Mesenteric fat pad (tissue), 1 donor: ENCODE results near the gene LIX1L. TPM values are rescaled to one million over a fixed set of nuclear protein-coding genes. Genes with fewer than 3 reads are reported as not detected.

Source experiments
- DNase-seq: peaks from one replicate; pipeline ENCODE4 v3.0.0-alpha.2; 2020; ENCODE audit warnings: low spot score
- total RNA-seq: library from RNA; stranded (reverse); fragmentation: NEBNext Ultra II Directional; extraction: Animal tissue kit (Norgen Biotek cat#: 25700); gene quantifications from one replicate; pipeline ENCODE4 v1.2.1, GENCODE V29; 2021
- donor health status: DM: yes; HTN: yes; CAD: no.

The LIX1L gene
- total RNA-seq, 1 donor from 2014 or later: 26.6 TPM

GRCh38 chr1:145985502-145986439 is 28.0 kb upstream of the LIX1L start:
- no peak for DNase-seq

- DNase-seq: no peak
Measured at GRCh38 chr1:145985129-145985501, 27.3 kb upstream of the LIX1L start.

- DNase-seq: no peak
Measured at GRCh38 chr1:145983960-145984830, 26.4 kb upstream of the LIX1L start.

- DNase-seq: no peak
Measured at GRCh38 chr1:145983206-145983675, 25.4 kb upstream of the LIX1L start.

- DNase-seq: no peak
Measured at GRCh38 chr1:145982010-145982723, 24.4 kb upstream of the LIX1L start.

DNA sequence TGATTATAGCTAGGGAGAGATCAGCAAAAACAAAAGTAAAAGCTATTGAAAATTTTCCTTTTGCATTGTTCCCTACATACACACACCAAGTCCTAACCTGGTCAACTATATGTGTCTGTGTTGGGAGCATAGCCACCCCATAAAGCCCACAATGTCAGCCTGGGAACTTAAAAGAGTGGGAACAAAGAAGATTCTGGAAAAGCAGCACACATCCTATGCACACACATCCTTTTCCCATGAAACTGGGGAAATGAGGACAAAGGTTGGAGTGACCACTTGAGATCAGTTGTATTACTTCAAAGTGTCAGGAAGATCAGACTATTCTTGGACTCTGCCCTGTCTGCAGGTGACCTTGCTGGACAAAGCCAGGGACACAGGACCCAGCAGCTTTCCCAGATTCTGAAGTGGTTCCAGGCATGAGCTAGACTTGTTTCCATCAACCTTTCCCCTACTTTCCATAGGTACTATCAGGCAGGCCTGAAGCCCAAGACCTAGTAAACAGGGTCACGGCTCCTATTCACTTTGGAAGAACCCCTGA is 22.7 kb upstream of the LIX1L start:
- DNase-seq: no peak

DNA sequence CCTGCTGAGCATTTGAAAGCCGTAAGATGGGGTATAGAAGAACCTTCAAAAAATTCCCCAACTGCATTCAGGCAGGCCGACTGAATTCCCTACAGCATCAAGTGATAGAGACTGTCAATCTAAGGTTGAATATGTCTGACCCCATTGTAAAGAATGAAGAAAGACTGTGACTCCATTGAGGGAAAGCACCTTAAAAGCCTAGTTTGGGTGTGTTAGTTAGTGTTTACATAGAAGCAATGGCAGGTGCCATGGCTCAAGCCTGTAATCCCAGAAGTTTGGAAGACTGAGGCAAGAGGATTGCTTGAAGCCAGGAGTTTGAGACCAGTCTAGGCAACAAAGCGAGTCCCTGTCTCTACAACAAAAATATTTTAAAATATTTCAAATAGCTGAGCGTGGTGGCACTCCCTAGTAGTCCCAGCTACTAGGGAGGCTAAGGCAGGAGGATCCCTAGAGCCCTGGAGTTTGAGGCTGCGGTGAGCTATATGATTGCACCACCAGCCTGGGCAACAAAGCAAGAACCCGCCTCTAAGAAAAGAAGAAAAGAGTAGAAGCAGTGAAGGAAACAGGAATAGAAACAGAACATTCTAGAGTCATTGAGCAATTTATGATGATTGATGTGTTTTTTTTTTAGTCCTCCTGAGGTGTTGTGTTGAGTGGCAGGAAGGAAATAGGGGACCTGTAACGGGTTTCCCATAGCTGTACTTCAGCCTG is 22.1 kb upstream of the LIX1L start:
- DNase-seq: no peak

DNA sequence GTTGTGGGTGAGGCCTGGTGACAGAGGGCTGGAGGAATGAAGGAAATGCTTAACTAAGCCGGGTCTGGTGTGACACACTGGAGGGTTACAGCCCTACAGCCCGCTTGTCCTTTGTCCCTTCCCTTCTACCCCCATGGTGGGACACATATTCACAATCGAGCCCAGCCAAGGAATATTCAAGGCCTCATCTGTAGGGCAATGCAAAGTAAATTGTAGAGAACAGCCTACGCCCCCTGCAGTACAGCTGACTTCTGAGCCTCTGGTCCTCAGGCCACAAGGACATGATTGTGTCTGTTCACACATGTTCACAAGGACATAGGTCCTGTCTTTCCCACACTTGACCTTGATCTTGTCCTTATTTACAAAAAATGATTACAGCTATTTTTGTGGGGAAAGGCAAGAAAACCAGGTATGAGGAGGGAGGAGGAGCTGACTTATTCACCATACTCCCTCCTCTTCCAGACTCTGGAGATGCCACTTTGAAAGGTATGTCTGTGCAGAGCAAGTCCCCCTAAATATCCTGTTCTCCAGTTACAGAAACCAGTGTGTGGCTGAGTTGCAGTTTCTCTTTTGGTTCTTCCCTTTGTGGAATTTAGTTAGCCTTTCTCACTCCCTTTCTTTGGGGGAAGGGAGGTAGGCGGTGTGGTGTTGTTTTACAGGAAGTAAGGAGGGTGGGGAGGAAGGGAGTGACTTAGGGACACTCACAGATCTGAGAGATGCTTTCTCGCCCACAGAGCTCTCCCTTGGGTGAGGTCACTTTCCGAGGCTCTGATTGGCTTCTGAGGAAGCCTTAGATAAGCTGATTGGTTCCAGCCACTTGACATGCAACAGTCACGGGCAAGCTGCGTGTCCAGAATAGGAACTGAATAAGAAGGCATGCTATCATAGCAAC is 21.3 kb upstream of the LIX1L start:
- no peak for DNase-seq

DNA sequence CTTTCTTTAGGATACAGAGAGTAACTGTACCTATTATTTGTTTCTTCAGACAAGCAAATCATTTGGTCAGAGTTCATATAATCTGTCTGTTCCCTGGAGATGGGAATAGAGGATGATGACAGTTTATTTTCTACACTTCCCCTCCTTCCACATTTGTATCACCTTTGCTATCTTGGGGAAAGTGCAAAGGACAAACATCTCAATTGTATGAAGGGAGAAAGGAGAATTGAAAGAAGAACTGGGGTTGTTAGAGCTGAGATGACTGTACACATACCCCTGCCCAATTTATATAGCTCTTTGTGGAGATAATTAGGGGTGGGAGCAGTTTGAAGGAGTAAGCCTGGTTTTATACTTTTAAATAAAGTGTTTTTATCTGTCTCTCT is 20.6 kb upstream of the LIX1L start:
- no peak for DNase-seq

GRCh38 chr1:145977486-145978470 is 20.0 kb upstream of the LIX1L start:
- no peak for DNase-seq

DNA sequence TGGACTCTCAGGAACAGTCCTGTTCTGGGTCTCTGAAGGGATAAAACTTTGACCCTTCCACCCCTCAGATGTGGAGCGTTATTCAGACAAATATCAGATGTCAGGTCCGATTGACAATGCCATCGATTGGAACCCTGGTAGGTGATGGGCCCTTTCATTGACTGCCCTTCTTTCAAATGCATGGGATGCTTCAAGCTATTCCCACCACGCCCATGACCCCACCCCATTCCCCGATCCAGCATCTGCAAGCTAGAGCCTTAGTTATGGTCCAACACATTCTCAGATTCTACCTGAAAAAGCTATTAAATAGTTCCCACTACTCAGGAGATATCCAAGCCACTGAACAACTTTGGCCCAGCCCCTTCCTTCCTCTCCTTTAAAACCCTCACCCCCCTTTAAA is 19.2 kb upstream of the LIX1L start:
- no peak for DNase-seq

GRCh38 chr1:145975216-145975615 is 17.4 kb upstream of the LIX1L start:
- no peak for DNase-seq

- DNase-seq: no peak
Measured at GRCh38 chr1:145974721-145975120, 16.9 kb upstream of the LIX1L start.

- no peak for DNase-seq
Measured at GRCh38 chr1:145972580-145972979, 14.8 kb upstream of the LIX1L start.

DNA sequence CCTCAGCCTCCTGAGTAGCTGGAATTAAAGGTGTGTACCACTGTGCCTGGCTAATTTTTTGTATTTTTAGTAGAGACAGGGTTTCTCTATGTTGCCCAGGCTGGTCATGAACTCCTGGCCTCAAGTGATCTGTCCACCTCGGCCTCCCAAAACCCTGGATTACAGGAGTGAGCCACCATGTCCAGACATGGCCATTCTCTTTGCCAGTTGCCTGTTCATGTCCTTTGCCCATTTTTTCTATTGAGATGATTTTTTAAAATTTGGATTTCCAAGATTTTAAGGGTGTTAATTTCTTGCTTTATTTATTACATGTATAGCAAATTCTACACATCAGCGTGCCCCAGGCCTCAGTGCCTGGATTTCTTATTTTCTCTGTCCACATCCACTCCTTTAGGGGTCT is 9.5 kb upstream of the LIX1L start:
- no peak for DNase-seq

- no peak for DNase-seq
Measured at GRCh38 chr1:145965119-145965744, 7.4 kb upstream of the LIX1L start.

- DNase-seq: peak; percentile 96
Measured at GRCh38 chr1:145964328-145965118, 6.7 kb upstream of the LIX1L start, which contains the start of the genes ANKRD34A and POLR3GL. Gene ANKRD34A (minus strand): TSS chr1:145964575. CDS start chr1:145961759, 2,816 bp downstream. Gene POLR3GL (plus strand): TSS chr1:145964690. CDS start chr1:145974866, 10,176 bp downstream.
